Measurements from ENCODE around the gene DYNLT2. TPM values are rescaled to one million over a fixed set of nuclear protein-coding genes. Genes with fewer than 3 reads are reported as not detected.

Gene DYNLT2
- total and polyA plus RNA-seq, 10 donors: 2.8 to 3.9 (median 3.6) TPM

DNA sequence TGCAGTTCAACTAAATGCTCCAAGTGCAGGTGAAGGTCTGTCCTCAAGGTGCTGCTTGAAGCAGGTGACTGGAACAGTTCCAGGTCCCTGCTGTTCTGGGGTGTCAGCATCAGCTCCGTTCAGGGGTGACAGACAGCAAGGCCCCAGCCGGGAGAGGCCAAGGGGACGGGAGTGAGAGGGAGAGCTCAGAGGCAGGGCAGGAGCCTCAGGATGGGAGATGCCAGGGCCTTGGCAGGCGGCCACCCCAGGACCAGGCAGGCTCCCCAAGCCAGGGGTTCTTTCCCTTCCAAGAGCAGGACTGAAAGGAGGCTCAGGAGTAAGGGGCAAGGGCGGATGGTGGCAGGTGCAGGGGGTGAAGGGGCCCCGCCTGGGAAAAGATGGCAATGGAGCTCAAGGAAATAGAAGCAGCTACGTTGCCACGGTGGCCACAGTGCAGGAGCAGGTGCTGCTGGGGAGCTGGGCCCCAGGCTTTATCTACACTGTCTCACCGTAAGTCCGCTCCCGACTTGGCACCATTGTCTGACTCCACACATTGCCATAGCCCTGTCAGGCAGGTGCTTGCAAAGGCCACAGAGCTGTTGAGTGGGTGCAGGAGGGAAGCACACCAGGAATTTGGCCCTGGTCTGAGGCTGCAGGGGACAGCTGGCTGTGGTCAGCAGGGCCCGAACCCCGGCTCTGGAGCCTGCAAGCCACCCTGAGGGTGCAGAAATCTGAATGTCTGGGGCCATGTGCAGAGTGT, 43.1 kb upstream of the DYNLT2 start:
- H3K4me3 ChIP-seq: no peak overlapping the region
- intact Hi-C loops (cut with DNase I; ENCODE audit: low total_unique reads): loop anchor here (10.0 kb wide), 1 partner anchor 740 kb away; no protein-coding TSS in a partner anchor
- no peaks in the 10 kb centered on the region for H3K9me3 ChIP-seq
- WGBS, 5 donors: 70 to 82% (median 82%) methylated on average over 10 to 13 of the region's 13 CpGs
- H3K27ac ChIP-seq: no peak overlapping the region
- peaks cover 9 to 19% (median 16%) of the 10 kb centered on the region in 6 donors for H3K4me1 ChIP-seq
- H3K36me3 ChIP-seq: no peaks in the 10 kb centered on the region
- TF ChIP-seq POLR2AphosphoS5 (IDR thresholded peaks at IDR 0.05) (no peak), CTCF (IDR thresholded peaks at IDR 0.05 in 8 of 11, conservative IDR thresholded peaks at IDR 0.05 in 3 of 11) (no peak), POLR2A (IDR thresholded peaks at IDR 0.05) (no peak)
- peaks cover 0 to 52% (median 5%) of the 10 kb centered on the region in 7 donors for H3K27me3 ChIP-seq (replicated peaks in 1 of 7)
- DNase-seq: peak; percentile 51

DNA sequence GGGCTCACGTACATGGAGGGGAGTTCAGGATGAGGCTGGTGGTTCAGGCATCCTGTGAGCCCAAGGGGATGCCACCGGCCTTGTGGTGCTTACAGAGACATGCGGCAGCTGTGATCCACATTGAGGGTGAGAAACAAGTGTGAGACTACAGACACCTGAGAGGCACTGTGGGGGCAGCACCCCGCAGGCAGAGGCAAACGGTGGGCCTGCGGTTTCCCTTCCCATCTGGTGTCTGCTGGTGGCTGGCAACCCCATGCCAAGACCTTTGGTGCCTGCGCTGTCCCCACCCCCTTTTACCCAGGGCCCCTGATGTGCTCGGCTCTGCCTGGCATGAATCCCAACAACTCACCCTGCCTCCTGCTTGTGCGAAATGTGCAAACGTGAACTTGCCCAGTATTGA, 42.0 kb upstream of the DYNLT2 start:
- H3K27me3 ChIP-seq (replicated peaks in 1 of 7): peaks cover 0 to 48% (median 5%) of the 10 kb centered on the region in 7 donors
- TF ChIP-seq CTCF (IDR thresholded peaks at IDR 0.05 in 8 of 11, conservative IDR thresholded peaks at IDR 0.05 in 3 of 11): no peak
- TF ChIP-seq POLR2AphosphoS5 (IDR thresholded peaks at IDR 0.05): no peak
- no peak for TF ChIP-seq POLR2A (IDR thresholded peaks at IDR 0.05)
- intact Hi-C loops (cut with DNase I; ENCODE audit: low total_unique reads): loop anchor here (10.0 kb wide), 1 partner anchor 741 kb away; no protein-coding TSS in a partner anchor
- H3K36me3 ChIP-seq: no peaks in the 10 kb centered on the region
- no peak for DNase-seq
- H3K9me3 ChIP-seq: no peaks in the 10 kb centered on the region
- 72 to 81% (median 77%) methylated on average over 10 of the region's 10 CpGs for WGBS, 5 donors
- no peak overlapping the region for H3K4me3 ChIP-seq
- H3K27ac ChIP-seq: no peak overlapping the region
- H3K4me1 ChIP-seq: peaks cover 9 to 23% (median 18%) of the 10 kb centered on the region in 6 donors

GRCh38 chr6:169792306-169793015, 41.1 kb upstream of the DYNLT2 start:
- no peak for DNase-seq
- peaks cover 0 to 46% (median 5%) of the 10 kb centered on the region in 7 donors for H3K27me3 ChIP-seq (replicated peaks in 1 of 7)
- TF ChIP-seq POLR2AphosphoS5 (IDR thresholded peaks at IDR 0.05) (no peak), POLR2A (IDR thresholded peaks at IDR 0.05) (no peak), CTCF (IDR thresholded peaks at IDR 0.05 in 8 of 11, conservative IDR thresholded peaks at IDR 0.05 in 3 of 11) (no peak)
- intact Hi-C loops (cut with DNase I; ENCODE audit: low total_unique reads): loop anchor here (10.0 kb wide), 1 partner anchor 742 kb away; no protein-coding TSS in a partner anchor
- H3K36me3 ChIP-seq: no peaks in the 10 kb centered on the region
- WGBS, 5 donors: 85 to 93% (median 89%) methylated on average over 21 of the region's 21 CpGs
- H3K27ac ChIP-seq: no peak overlapping the region
- H3K9me3 ChIP-seq: no peaks in the 10 kb centered on the region
- peaks cover 9 to 23% (median 18%) of the 10 kb centered on the region in 6 donors for H3K4me1 ChIP-seq
- H3K4me3 ChIP-seq: no peak overlapping the region

DNA sequence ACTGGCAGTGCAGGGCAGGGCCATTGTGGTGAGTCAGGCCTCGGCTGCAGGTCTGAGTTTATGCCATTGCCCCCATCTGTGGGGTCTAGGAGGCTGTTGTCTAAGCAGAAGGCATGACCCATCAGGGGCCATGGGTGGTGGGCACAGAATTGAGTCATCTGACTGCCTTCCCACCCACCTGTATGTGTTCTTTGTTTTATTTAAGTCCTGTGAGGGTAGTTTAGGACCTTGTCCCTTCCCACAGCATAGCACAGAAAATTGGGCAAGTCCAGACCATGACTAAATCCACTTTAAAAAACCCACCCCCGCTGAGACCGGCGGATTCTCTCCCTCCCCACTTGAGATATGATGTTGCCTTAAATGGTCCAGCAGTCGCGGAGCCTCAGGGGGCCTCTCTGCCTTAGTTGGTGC, 40.4 kb upstream of the DYNLT2 start:
- no peaks in the 10 kb centered on the region for H3K9me3 ChIP-seq
- H3K4me1 ChIP-seq: peaks cover 9 to 23% (median 18%) of the 10 kb centered on the region in 6 donors
- no peak overlapping the region for H3K27ac ChIP-seq
- DNase-seq: no peak
- H3K4me3 ChIP-seq: no peak overlapping the region
- WGBS, 5 donors: 58 to 75% (median 73%) methylated on average over 6 of the region's 6 CpGs
- intact Hi-C loops (cut with DNase I; ENCODE audit: low total_unique reads): loop anchor here (10.0 kb wide), 1 partner anchor 743 kb away; no protein-coding TSS in a partner anchor
- peaks cover 0 to 46% (median 5%) of the 10 kb centered on the region in 7 donors for H3K27me3 ChIP-seq (replicated peaks in 1 of 7)
- no peaks in the 10 kb centered on the region for H3K36me3 ChIP-seq
- TF ChIP-seq POLR2AphosphoS5 (IDR thresholded peaks at IDR 0.05) (no peak), CTCF (IDR thresholded peaks at IDR 0.05 in 8 of 11, conservative IDR thresholded peaks at IDR 0.05 in 3 of 11) (no peak)
